Nephron progenitor cell (in vitro differentiated cells): ENCODE results near the gene KCNJ18.
"Not testable (repeated sequence)": the region's sequence is repeated elsewhere in the genome, so short reads cannot be mapped to it uniquely, and the experiment has no call there.

Experiments
- DNase-seq: peaks from one replicate; pipeline ENCODE4 v3.0.0; 2021
- H3K27ac Mint-ChIP-seq: 2 replicates; pipeline ENCODE4 v1.8.0; 2021; ENCODE audit warnings: mild to moderate bottlenecking, moderate library complexity, mixed read lengths
- H3K27me3 Mint-ChIP-seq: 2 replicates; pipeline ENCODE4 v1.8.0; 2021; ENCODE audit warnings: mild to moderate bottlenecking, low read depth, mixed read lengths; ENCODE audit not compliant: poor library complexity
- H3K36me3 Mint-ChIP-seq: 2 replicates; pipeline ENCODE4 v1.8.0; 2021; ENCODE audit warnings: low read depth, mixed read lengths
- H3K4me1 Mint-ChIP-seq: 2 replicates; pipeline ENCODE4 v1.8.0; 2021; ENCODE audit warnings: mixed read lengths
- H3K4me3 Mint-ChIP-seq: 2 replicates; pipeline ENCODE4 v1.8.0; 2021; ENCODE audit warnings: mild to moderate bottlenecking, moderate library complexity, mixed read lengths
- H3K9me3 Mint-ChIP-seq: 2 replicates; pipeline ENCODE4 v1.8.0; 2021; ENCODE audit warnings: mild to moderate bottlenecking, moderate library complexity, mixed read lengths

The KCNJ18 gene

DNA sequence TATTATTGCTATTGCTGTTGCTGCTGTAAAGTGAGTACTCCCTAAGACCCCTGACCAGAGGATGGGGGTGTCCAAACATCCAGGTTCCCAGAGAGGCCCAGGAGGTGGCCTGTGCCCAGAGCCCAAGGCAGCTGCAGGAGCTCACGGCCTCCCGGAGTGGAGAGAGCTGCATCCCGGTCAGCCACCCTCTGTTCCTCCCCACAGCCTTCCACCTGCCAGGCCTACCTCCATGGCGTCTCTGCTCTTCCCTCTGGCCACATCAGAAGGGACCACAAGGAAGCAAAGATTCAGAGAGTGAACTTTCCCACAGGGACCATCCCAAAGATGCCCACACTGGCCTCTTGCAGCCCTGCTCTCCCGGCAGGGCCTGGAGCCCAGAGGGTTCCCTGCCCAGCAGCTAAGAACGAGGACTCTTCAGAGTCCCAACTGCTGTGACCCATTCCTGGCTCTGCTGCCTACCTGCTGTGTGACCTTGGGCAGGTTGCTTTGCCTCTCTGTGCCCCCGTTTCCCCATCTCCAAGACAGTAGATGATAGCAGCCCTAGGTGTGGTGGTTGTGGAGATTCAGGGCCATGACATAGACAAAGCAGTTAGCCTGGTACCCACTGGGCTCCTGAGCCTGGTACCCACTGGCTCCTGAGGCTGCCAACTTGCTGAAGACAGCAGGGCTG lies 53.2 kb downstream of the KCNJ18 start:
- not testable (repeated sequence) for H3K4me3 Mint-ChIP-seq, H3K4me1 Mint-ChIP-seq, H3K36me3 Mint-ChIP-seq, DNase-seq, H3K27me3 Mint-ChIP-seq, H3K27ac Mint-ChIP-seq
- H3K9me3 Mint-ChIP-seq: peaks cover 54% of the 10 kb centered on the region

DNA sequence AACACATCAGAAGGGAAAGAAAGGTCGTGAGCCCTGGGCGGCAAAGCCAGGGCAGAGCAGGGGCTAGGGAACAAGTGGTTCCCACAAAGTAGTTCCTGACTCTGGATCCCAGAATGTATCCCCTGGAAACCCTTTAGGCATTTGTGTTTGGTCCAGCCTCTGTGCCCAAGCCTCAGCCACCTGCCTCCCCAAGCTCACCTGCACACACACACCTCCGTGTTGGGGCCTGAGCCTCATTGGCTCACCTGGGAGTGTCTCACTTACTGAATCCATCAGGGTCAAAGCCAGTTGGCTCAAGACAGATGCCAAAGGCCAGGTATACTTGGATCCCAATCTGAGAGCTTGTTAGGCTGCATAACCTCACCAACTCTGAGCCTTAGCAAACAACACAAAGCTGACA lies 54.1 kb downstream of the KCNJ18 start:
- not testable (repeated sequence) for H3K36me3 Mint-ChIP-seq, H3K4me1 Mint-ChIP-seq
- H3K9me3 Mint-ChIP-seq: peaks cover 63% of the 10 kb centered on the region

DNA sequence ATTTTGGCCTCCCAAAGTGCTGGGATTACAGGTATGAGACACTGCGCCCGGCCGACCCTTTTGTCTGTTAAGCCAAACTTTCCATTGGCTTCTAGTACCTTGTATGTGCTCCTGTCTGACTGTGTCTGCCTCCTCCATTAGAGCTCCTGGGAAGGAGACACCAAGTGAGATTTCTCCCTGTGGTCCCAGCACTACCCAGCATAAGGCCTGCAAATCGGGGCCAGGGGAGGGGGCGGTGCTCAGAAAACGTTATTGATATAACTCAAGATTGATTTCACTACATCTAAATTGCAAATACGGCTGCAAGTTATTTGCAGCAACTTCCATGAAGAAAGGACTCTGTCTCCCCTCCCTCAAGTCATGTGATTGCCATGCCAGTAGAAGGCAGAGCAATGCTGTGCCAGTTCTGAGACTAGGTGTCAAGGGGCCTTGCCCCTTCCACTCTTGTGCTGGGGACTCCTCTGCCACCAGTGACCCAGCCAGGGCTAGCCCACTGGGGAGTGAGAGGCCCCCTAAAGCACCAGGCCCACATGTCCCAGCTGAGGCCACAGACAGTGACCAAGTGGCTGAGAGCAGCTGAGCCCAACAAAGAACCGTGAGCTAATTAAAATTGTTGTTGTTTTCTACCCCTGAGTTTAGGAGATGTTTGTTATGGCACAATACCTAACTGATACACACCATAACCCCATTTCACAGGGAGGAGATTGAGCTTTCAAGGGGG lies 55.0 kb downstream of the KCNJ18 start:
- not testable (repeated sequence) for H3K36me3 Mint-ChIP-seq

More for the DNA sequence above, 54.1 kb downstream of the KCNJ18 start:
- not testable (repeated sequence) for H3K27me3 Mint-ChIP-seq, H3K4me3 Mint-ChIP-seq, H3K27ac Mint-ChIP-seq, DNase-seq

DNA sequence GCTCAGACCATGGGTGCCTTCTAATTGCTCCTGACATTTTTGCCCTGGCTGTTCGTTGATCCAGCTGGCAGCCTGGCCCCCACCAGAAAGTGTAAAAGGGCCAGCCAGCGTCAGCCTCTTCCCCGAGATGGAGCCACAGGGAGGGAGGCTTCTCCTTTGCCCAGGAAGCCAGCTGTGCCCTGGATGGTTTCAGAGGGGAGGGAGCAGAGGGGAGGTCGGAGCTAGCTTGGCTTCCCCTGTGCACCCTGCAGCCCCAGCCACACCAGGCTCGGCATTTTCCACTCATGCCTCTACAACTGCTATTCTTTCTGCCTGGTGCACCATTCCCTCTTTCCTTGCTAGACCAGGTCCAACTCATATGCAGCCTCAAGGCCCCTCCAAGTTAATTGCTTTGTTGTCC lies 56.4 kb downstream of the KCNJ18 start:
- not testable (repeated sequence) for DNase-seq, H3K36me3 Mint-ChIP-seq, H3K4me3 Mint-ChIP-seq, H3K27ac Mint-ChIP-seq, H3K27me3 Mint-ChIP-seq, H3K4me1 Mint-ChIP-seq
- peaks cover 71% of the 10 kb centered on the region for H3K9me3 Mint-ChIP-seq

More for the DNA sequence above, 55.0 kb downstream of the KCNJ18 start:
- H3K27me3 Mint-ChIP-seq, H3K4me1 Mint-ChIP-seq, H3K27ac Mint-ChIP-seq, H3K4me3 Mint-ChIP-seq, DNase-seq: not testable (repeated sequence)
- H3K9me3 Mint-ChIP-seq: peaks cover 69% of the 10 kb centered on the region

DNA sequence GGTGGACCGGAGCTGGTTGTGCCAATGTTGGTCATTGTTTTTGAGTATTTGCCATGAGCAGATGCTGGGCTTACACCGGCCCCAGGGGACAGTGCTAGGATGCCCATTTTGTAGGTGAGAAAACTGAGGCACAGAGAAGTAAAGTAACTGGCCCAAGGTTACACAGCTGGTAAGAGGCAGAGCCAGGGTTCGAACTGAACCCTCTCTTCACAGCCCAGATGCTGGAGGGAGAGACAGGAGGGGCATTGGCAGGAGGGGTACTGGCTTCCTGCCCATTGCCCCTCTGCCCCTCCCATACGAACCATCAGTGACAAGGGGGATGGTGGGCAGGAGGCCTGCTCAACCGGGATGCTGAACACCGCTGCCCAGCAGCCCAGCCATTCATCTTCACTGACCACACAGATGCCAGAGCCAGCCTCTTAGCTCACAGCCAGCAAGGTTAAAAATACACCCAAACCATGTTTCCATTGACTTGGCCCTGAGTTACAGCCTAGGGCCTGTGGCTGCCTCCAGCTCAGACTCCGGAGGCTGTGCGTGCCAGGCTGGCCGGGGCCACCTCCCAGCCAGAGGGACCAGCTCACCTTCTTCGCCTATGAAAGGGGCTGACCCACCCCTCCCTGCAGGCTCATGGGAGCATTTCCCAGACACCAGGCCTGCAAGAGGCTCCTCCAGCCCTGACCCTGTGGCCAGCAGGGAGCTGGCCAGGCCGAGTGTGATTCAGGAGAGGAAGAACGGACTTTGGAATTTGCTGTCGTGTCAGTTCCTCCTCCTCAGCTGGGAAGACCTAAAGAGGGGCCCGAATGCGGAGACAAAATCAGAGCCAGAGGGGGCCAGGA lies 57.6 kb downstream of the KCNJ18 start:
- H3K4me1 Mint-ChIP-seq, H3K36me3 Mint-ChIP-seq, H3K27ac Mint-ChIP-seq, H3K4me3 Mint-ChIP-seq, DNase-seq, H3K27me3 Mint-ChIP-seq: not testable (repeated sequence)
- H3K9me3 Mint-ChIP-seq: peaks cover 73% of the 10 kb centered on the region

DNA sequence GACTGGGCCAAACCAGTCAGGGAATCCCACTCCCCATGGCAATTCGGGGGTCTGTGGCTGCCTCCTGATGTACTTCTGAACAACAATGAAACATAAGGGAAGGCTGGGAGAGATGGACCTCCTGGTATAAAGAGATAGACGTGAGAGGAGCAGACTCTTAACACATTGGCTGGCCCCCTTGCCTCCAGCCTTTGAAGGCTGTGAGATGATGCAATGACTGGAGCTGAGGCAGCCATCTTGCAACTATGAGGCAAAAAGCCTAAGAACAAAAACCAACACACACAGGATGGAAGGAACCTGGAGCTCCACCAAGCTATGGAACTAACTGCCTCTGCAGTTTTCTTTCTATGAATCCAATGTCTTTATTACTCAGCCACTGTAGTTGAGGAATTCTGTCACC lies 58.8 kb downstream of the KCNJ18 start:
- H3K4me3 Mint-ChIP-seq, H3K4me1 Mint-ChIP-seq, H3K36me3 Mint-ChIP-seq, H3K27ac Mint-ChIP-seq, H3K27me3 Mint-ChIP-seq, DNase-seq: not testable (repeated sequence)
- peaks cover 74% of the 10 kb centered on the region for H3K9me3 Mint-ChIP-seq
